ENCODE data around the gene KMT2C. TPM values are rescaled to one million over a fixed set of nuclear protein-coding genes. Genes with fewer than 3 reads are reported as not detected.
A peak's percentile ranks its signal among the peaks of the same experiment; 100 is the strongest.
"Not testable (repeated sequence)": the region's sequence is repeated elsewhere in the genome, so short reads cannot be mapped to it uniquely, and the experiment has no call there.

The KMT2C gene
- total and polyA plus RNA-seq, 8 donors = 5.0 to 248 (median 80.1) TPM

- H3K27ac ChIP-seq = peak overlapping the region; percentile 96 to 100 (median 100)
- H3K36me3 ChIP-seq = no peaks in the 10 kb centered on the region
- WGBS, 5 donors = 1 to 4% (median 2%) methylated on average over 25 to 29 of the region's 29 CpGs
- intact Hi-C loops (cut with DNase I; ENCODE audit: low total_unique reads) = no loop called here
- peaks cover 13 to 34% (median 26%) of the 10 kb centered on the region in 4 donors for H3K4me1 ChIP-seq
- no peaks in the 10 kb centered on the region for H3K9me3 ChIP-seq
- no peaks in the 10 kb centered on the region for H3K27me3 ChIP-seq
- TF ChIP-seq POLR2A (IDR thresholded peaks at IDR 0.05) = peak in 1 of 4 donors; percentile 59
- TF ChIP-seq POLR2AphosphoS5 (IDR thresholded peaks at IDR 0.05) = peak in 2 of 3 donors; percentile 60 to 89
- TF ChIP-seq EP300 (IDR thresholded peaks at IDR 0.05) = no peak
- DNase-seq = peak in 1 of 2 donors; percentile 82
- H3K4me3 ChIP-seq = peak overlapping the region; percentile 69 to 91 (median 78)
Measured at GRCh38 chr7:152462995-152463708, 27.3 kb upstream of the KMT2C start.

- H3K36me3 ChIP-seq = no peaks in the 10 kb centered on the region
- H3K4me3 ChIP-seq = peak overlapping the region in 1 of 4 donors; percentile 19
- H3K9me3 ChIP-seq = no peaks in the 10 kb centered on the region
- WGBS, 5 donors = 45 to 60% (median 53%) methylated on average over 5 of the region's 5 CpGs
- peak in 1 of 2 donors; percentile 62 for DNase-seq
- H3K27ac ChIP-seq = peak overlapping the region; percentile 11 to 60 (median 37)
- no peak for TF ChIP-seq EP300 (IDR thresholded peaks at IDR 0.05)
- no peak for TF ChIP-seq POLR2A (IDR thresholded peaks at IDR 0.05)
- TF ChIP-seq POLR2AphosphoS5 (IDR thresholded peaks at IDR 0.05) = peak in 1 of 3 donors; percentile 12
- no peak for TF ChIP-seq CTCF (IDR thresholded peaks at IDR 0.05)
- intact Hi-C loops (cut with DNase I; ENCODE audit: low total_unique reads) = no loop called here
- peaks cover 6 to 26% (median 19%) of the 10 kb centered on the region in 4 donors for H3K4me1 ChIP-seq
- no peaks in the 10 kb centered on the region for H3K27me3 ChIP-seq
Measured at GRCh38 chr7:152459724-152460251, 24.0 kb upstream of the KMT2C start.

DNA sequence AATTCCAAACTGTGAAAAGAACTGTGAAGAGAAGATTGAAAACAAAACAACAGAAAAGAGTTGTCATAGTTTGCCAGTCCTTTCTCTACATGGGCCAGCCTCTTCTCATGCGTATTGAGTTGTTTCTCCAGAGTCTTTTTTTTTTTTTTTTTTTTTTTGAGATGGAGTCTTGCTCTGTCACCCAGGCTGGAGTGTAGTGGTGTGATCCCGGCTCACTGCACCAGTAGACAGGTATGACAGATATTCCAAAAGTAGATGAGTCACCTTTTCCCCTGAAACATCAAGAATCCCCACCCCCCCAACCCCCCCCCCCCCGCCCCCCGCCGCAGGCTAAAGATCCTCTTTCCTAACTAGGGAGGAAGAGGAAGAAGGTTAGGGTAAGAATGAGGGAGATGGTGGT is 15.6 kb upstream of the KMT2C start:
- WGBS, 5 donors = 53 to 76% (median 67%) methylated on average over 3 to 5 of the region's 5 CpGs

GRCh38 chr7:152445386-152446008 is 9.7 kb upstream of the KMT2C start:
- H3K36me3 ChIP-seq; H3K27ac ChIP-seq; H3K4me1 ChIP-seq; intact Hi-C loops (cut with DNase I; ENCODE audit: low total_unique reads); H3K9me3 ChIP-seq; H3K27me3 ChIP-seq; H3K4me3 ChIP-seq: not testable (repeated sequence)
- 77 to 87% (median 80%) methylated on average over 11 to 19 of the region's 19 CpGs for WGBS, 5 donors
- peak in 1 of 2 donors; percentile 9 for DNase-seq

More for the DNA sequence above, 15.6 kb upstream of the KMT2C start:
- TF ChIP-seq POLR2A (IDR thresholded peaks at IDR 0.05) (no peak), POLR2AphosphoS5 (IDR thresholded peaks at IDR 0.05) (no peak), CTCF (IDR thresholded peaks at IDR 0.05) (no peak), EP300 (IDR thresholded peaks at IDR 0.05) (no peak)
- no peaks in the 10 kb centered on the region for H3K9me3 ChIP-seq
- no peaks in the 10 kb centered on the region for H3K4me1 ChIP-seq
- no peaks in the 10 kb centered on the region for H3K36me3 ChIP-seq
- DNase-seq = no peak
- intact Hi-C loops (cut with DNase I; ENCODE audit: low total_unique reads) = no loop called here
- H3K4me3 ChIP-seq = no peak overlapping the region
- H3K27ac ChIP-seq = no peak overlapping the region
- no peaks in the 10 kb centered on the region for H3K27me3 ChIP-seq

- Histone ChIP-seq H3K27ac (no peak overlapping the region), H3K36me3 (no peaks in the 10 kb centered on the region), H3K4me1 (no peaks in the 10 kb centered on the region), H3K27me3 (no peaks in the 10 kb centered on the region), H3K4me3 (no peak overlapping the region), H3K9me3 (no peaks in the 10 kb centered on the region)
- intact Hi-C loops (cut with DNase I; ENCODE audit: low total_unique reads) = no loop called here
- TF ChIP-seq CTCF (IDR thresholded peaks at IDR 0.05) = no peak
- TF ChIP-seq EP300 (IDR thresholded peaks at IDR 0.05) = no peak
- no peak for TF ChIP-seq POLR2AphosphoS5 (IDR thresholded peaks at IDR 0.05)
- TF ChIP-seq POLR2A (IDR thresholded peaks at IDR 0.05) = no peak
- no peak for DNase-seq
- WGBS, 5 donors = 71 to 89% (median 80%) methylated on average over 6 of the region's 6 CpGs
Measured at GRCh38 chr7:152443586-152443985, 7.8 kb upstream of the KMT2C start.

All from stomach (tissue), 9 donors.